GM12801 (cell line): Measurements from ENCODE around the gene APOL4.

Experiments
- CTCF ChIP-seq: IDR thresholded peaks from one replicate; pipeline ENCODE4 v1.5.1; 2011; ENCODE audit warnings: control low read depth; ENCODE audit not compliant: insufficient read length; ENCODE audit errors: extremely low read depth

Gene APOL4

DNA sequence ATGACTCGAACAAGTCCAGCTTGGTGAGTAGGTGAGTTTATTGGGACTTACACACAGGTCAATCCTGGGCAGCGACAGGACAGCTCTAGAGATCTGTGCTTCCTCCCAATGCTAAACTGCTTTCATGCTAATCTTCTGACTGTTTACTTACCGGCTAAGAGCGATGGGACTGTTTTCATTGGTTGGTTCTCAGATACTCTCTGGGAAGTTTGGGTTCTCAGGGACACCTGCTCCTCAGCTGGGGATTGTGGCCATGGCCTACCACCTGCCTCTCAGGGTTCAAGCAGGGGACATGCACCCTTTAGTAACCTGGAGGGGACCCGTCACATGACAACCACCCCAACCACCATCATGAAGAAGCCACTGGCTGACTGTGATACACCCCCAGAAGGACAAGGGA, 24.6 kb upstream of the APOL4 start:
- TF ChIP-seq CTCF: no peak

- no peak for TF ChIP-seq CTCF
These were observed 23.8 kb upstream of the APOL4 start for GRCh38 chr22:36225333-36225922.

DNA sequence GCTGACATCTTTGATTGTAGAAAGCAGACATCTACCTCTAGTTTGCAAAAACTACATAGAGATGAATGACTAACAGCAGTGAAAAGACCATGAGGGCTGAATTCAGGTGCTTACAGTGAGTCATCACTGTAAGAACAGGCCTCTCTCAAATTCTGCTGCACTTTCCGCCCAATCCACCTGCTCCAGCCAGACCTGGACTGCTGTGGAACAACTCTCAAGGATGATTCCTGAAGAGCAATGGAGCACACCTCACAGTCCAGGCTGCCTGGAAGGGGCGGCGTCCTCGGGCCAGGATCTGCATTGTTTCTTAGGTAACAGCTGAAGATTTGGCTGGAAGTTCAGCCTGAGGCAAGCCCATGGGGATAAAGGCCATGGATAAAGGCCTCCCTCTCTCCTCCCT, 22.6 kb upstream of the APOL4 start:
- no peak for TF ChIP-seq CTCF

- TF ChIP-seq CTCF: no peak
These were observed 21.9 kb upstream of the APOL4 start for GRCh38 chr22:36223504-36223903.

DNA sequence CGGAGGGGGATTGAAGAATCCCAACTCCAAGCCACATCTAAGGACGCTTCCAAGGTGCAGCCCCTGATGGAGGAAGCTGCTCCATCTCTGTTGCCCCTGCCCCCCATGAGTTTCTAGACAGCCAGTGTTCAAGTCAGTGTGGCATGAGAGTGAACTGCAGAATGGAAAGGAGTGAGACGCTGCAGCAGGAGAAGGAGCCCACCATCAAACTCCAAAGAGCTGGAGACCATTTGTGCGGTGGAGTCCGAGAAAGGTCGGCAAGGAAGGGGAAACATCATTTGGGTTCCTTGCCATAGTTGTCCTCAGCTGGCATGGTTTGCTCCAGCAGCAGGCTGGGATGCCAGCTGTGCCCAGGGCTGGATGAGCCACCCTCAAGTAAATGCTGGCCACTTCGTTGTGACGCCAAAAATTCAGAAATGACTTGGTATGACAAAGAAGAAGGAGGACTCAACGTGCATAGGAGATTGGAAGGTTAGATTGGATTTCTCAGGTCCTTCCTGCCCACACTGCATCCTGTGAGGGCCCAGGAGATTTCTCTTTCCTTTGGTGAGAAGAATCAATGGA, 21.4 kb upstream of the APOL4 start:
- TF ChIP-seq CTCF: no peak

GRCh38 chr22:36221799-36222751, 20.5 kb upstream of the APOL4 start:
- TF ChIP-seq CTCF: no peak

DNA sequence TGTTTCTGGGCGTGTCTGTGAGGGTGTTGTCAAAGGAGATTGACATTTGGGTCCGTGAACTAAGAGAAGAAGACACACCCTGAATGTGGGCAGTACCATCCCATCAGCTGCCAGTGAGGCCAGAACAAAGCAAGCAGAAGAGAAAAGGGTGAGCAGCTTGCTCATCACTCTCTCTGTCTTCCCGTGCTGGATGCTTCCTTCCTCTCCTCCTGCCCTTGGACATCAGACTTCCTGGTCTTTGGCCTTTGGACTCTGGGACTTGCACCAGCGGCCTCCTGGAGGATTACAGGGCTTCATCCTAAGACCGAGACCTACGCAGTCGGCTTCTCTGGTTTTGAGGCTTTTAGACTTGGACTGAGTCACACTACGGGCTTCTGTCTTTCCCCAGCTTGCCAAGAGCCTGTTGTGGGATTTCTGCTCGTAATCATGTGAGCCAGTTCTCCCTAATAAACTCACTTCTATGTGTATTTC, 18.9 kb upstream of the APOL4 start:
- no peak for TF ChIP-seq CTCF
